Thyroid gland (tissue), 4 donors: ENCODE measurements around the gene TUBG1.

Source experiments
- POLR2A ChIP-seq, 2 donors: fragments of 450-650 bp; IDR thresholded peaks; one replicate each; pipeline ENCODE4 v1.6.1; 2017; ENCODE audit warnings: antibody characterized with exemption in 2 of 2, mild to moderate bottlenecking in 2 of 2, moderate library complexity in 1 of 2
- TF ChIP-seq, protein P1 (sequence below), 6 experiments: fragments of 200-600 bp in 3 of 6; fragments of 450-650 bp in 3 of 6; sonication (generic) in 3 of 6; IDR thresholded peaks; one replicate each; pipeline ENCODE4 v1.5.1; 2016 to 2019; ENCODE audit warnings: antibody characterized with exemption in 6 of 6, mild to moderate bottlenecking in 2 of 6, inconsistent platforms in 1 of 6, moderate library complexity in 1 of 6

DNA sequence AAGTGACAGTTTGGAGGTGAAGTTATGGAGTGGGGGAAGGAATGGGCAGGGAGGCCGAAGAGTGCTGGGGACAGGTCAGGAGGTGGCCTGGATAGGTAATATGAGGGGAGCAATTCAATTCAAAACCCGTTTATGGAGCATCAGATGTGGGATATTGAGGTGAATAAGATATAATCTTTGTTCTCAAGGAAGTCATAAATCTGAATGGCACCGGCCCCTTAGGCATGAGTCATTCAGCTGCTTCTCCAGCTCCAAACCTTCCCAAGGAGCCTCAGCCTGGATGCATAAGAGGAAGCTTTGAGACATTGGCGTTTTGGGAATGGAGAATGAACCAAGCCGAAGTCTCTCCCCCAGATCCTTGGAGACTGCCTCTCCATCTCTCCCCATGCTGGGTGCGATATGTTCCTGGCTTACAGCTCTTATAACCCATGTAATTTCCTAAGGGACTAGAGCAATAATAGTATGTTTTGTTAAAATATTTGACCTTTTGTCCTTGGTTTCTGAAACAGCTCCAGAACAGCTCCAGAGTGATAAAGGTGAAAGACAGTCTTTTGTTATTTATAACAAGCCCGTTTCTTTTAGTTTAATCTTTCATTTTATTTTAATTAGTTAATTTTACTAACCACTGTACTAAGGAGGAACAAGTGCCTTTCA, 51.3 kb downstream of the TUBG1 start:
- TF ChIP-seq, protein P1, sequence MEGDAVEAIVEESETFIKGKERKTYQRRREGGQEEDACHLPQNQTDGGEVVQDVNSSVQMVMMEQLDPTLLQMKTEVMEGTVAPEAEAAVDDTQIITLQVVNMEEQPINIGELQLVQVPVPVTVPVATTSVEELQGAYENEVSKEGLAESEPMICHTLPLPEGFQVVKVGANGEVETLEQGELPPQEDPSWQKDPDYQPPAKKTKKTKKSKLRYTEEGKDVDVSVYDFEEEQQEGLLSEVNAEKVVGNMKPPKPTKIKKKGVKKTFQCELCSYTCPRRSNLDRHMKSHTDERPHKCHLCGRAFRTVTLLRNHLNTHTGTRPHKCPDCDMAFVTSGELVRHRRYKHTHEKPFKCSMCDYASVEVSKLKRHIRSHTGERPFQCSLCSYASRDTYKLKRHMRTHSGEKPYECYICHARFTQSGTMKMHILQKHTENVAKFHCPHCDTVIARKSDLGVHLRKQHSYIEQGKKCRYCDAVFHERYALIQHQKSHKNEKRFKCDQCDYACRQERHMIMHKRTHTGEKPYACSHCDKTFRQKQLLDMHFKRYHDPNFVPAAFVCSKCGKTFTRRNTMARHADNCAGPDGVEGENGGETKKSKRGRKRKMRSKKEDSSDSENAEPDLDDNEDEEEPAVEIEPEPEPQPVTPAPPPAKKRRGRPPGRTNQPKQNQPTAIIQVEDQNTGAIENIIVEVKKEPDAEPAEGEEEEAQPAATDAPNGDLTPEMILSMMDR (IDR thresholded peaks at IDR 0.05): no peak
- TF ChIP-seq POLR2A (IDR thresholded peaks at IDR 0.05): no peak
